Activated T-cell treated with anti-CD3 and anti-CD28 coated beads, Interleukin-2, amount 50 U/mL, for 4 hours (primary cell): Measurements from ENCODE around the gene SNX17. TPM values are rescaled to one million over a fixed set of nuclear protein-coding genes. Genes with fewer than 3 reads are reported as not detected.
A peak's percentile ranks its signal among the peaks of the same experiment; 100 is the strongest.

ENCODE experiments used
- ATAC-seq, 2 donors: fragments of 200-7000 bp; cut with Tn5 transposase; one replicate each; pipeline ENCODE4 v1.10.0; 2021
- DNase-seq: peaks from one replicate; pipeline ENCODE4 v3.0.0-alpha.2; 2020
- H3K27me3 Mint-ChIP-seq: one replicate; pipeline ENCODE4 v1.8.0; 2021; ENCODE audit warnings: low read depth, mixed read lengths
- H3K36me3 Mint-ChIP-seq: one replicate; pipeline ENCODE4 v1.8.0; 2022; ENCODE audit warnings: mixed read lengths; ENCODE audit not compliant: insufficient read depth
- H3K4me1 Mint-ChIP-seq: one replicate; pipeline ENCODE4 v1.8.0; 2021; ENCODE audit warnings: low read depth, mixed read lengths
- H3K4me3 Mint-ChIP-seq: one replicate; pipeline ENCODE4 v1.8.0; 2021; ENCODE audit warnings: mild to moderate bottlenecking, moderate library complexity, mixed read lengths
- H3K9me3 Mint-ChIP-seq: one replicate; pipeline ENCODE4 v1.8.0; 2021; ENCODE audit warnings: mixed read lengths
- total RNA-seq, 3 donors: library from RNA; stranded (reverse); gene quantifications; one replicate each; pipeline ENCODE4 v1.2.1, GENCODE V29; 2021

Gene SNX17
- total RNA-seq, 3 donors from 2014 or later, result 117 to 125 (median 123) TPM

DNA sequence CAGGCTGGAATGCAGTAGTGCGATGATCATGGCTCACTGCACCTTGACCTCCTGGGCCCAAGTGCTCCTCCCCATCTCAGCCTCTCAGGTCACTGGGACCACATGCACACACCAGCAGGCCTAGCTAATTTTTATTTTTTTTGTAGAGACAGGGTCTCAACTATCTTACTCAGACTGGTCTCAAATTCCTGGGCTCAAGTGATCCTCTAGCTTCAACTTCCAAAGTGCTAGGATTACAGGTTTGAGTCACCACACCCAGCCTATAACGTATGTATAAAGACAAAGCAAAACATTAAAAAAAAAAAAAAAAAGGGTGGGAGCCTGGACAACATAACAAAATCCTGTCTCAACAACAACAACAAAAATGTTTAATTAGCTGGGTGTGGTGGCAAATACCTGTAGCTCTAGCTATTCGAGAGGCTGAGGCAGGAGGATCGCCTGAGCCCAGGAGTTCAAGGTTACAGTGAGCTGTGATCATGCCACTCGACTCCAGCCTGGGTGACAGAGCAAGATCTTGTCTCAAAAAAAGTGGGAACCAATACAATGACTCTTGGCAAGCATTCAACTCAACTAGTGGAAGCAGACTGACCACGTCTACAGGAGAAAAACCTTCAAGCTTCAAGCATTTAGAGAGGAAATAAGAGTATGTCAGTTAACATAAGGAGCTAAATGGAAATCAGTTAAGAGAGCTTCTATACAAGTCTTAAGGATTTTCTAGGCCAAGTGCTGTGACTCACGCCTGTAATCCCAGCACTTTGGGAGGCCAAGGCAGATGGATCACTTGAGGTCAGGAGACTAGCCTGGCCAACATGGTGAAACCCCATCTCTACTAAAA is 16.4 kb upstream of the SNX17 start:
- DNase-seq (no peak), ATAC-seq (no peak)
- H3K4me3 Mint-ChIP-seq, result peak overlapping the region; percentile 51
- H3K27me3 Mint-ChIP-seq, result no peaks in the 10 kb centered on the region
- no peaks in the 10 kb centered on the region for H3K9me3 Mint-ChIP-seq
- H3K4me1 Mint-ChIP-seq, result peaks cover 52% of the 10 kb centered on the region
- H3K36me3 Mint-ChIP-seq, result peaks cover 14% of the 10 kb centered on the region

DNA sequence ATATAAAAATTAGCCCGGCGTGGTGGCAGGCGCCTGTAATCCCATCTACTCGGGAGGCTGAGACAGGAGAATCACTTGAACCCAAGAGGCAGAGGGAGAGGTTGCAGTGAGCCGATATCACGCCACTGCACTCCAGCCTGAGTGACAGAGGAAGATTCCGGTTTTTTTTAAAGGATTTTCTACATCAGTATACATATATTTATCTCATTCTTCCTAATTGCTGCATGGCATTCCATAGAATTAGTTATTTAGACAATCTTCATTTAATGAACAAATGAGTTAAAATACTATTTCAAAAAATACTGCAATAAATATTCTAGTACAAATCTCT is 15.9 kb upstream of the SNX17 start:
- Mint-ChIP-seq H3K9me3 (no peaks in the 10 kb centered on the region), H3K36me3 (peaks cover 13% of the 10 kb centered on the region), H3K4me1 (peaks cover 50% of the 10 kb centered on the region), H3K27me3 (no peaks in the 10 kb centered on the region), H3K4me3 (peak overlapping the region; percentile 99)
- no peak for DNase-seq
- ATAC-seq, result no peak

DNA sequence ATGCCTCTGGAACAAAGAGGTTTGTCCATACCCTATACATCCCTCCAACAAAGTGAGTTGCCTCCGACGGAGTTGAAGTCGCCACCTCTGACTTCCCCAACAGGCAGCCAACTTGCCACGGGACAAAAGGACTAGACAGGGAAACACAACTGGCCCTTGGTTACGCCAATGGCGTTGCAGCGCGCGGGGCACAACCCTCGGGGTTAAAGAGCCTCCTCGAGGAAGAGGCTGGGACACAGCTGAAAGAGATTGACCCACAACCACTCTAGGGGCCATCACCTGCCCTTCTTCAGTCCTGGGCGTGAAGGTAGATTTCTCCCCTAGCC is 14.4 kb upstream of the SNX17 start:
- H3K9me3 Mint-ChIP-seq, result no peaks in the 10 kb centered on the region
- DNase-seq (no peak), ATAC-seq (peak; percentile 28 to 29)
- H3K27me3 Mint-ChIP-seq, result no peaks in the 10 kb centered on the region
- peaks cover 9% of the 10 kb centered on the region for H3K36me3 Mint-ChIP-seq
- H3K4me1 Mint-ChIP-seq, result peaks cover 45% of the 10 kb centered on the region
- peak overlapping the region; percentile 99 for H3K4me3 Mint-ChIP-seq

DNA sequence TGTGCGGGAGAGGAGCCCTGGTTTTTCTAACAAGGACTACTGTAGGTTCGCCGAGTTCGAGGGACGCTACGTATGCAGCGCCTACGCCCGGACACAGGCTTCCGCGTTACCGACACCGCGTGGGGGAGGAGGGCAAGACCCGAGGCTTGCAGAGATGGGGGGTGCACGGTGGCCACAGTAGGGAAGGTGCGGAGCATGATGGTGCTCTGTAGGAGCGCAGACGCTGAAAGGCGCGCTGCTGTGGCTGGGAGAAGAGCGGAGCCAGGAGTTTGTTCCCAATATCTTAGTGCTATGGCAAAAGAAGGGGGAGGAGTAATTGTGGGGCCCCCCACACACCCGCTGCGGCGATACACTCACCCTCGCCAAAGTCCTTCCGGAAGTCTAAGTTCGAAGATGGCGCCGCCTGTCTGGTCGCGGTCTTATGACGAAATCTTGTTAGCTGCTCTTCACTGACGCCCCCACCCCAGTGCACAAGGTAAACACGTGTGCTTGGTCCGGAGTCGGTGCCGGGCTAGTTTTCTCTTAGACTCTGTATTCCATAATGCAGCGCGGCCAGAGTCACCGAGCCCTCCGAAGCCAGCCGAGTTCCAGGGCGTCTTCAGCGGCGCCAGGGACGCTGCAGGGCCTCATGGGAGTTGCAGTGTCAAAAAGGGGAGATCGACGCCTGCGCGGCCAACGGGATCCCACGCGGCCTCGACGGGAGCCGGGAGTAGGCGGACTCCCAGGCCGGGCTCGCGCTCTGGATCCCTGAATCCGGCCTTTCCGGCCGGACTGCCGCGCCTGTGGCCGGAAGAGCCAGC is 13.8 kb upstream of the SNX17 start, which contains the start of gene GTF3C2:
TSS of gene GTF3C2 (minus strand) at position 383 of the 800 bp plus-strand sequence. CDS start 13,210 bp downstream, outside the sequence.
- Mint-ChIP-seq H3K9me3 (no peaks in the 10 kb centered on the region), H3K36me3 (peaks cover 9% of the 10 kb centered on the region), H3K4me1 (peaks cover 42% of the 10 kb centered on the region), H3K27me3 (no peaks in the 10 kb centered on the region), H3K4me3 (peak within 1 kb of the TSS; percentile 99)
- ATAC-seq (peak; percentile 83 to 84), DNase-seq (peak; percentile 91)

DNA sequence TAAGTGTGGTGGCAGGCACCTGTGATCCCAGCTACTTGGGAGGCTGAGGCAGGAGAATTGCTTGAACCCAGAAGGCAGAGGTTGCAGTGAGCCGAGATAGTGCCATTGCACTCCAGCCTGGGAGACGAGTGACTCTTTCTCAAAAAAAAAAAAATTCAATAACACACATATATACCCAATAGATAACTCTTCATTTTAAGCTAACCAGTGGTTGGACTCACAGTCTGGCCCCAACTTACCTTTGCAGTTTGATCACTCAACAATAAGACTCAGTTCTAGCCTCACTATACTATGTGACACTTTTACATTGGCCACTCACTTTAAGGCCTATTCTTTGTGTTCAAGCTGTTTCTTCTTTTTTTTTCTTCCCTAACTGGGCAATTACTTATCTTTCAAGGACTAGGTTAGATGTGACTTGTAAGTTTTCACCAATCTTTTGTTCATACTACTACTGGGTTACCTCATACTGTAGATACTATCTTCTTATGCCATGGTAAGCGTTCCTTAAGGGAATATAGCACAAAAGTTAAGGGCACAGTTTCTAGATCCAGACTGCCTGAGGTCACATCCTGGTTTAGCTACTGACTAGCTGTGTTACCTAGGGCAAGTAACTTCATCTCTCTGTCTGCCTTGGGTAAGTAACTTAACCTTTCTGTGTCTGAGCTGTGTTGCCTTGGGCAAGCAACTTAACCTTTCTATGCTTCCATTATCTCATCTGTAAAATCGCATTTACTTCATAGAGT is 7.6 kb upstream of the SNX17 start:
- Mint-ChIP-seq H3K4me1 (peaks cover 14% of the 10 kb centered on the region), H3K36me3 (peaks cover 26% of the 10 kb centered on the region), H3K4me3 (no peak overlapping the region), H3K9me3 (no peaks in the 10 kb centered on the region), H3K27me3 (no peaks in the 10 kb centered on the region)
- ATAC-seq (no peak), DNase-seq (no peak)

DNA sequence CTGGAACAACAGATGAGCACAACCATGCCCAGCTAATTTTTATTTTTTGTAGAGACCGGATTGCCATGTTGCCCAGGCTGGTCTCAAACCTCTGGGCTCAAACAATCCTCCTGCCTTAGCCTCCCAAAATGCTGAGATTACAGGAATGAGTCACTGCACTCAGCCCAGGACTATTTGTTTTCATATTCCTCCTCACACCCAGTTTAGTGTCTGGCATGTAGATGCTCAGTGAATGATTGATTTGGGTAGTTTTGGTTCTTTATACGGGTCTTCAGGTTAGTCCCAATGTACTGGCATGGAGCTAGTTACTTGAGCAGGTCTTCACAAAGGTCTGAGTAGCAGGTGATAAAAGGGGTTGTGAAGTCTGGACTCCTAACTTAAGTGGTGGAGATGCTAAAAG is 6.5 kb upstream of the SNX17 start:
- no peaks in the 10 kb centered on the region for H3K27me3 Mint-ChIP-seq
- peaks cover 32% of the 10 kb centered on the region for H3K36me3 Mint-ChIP-seq
- no peak for ATAC-seq
- DNase-seq, result no peak
- H3K4me1 Mint-ChIP-seq, result peaks cover 16% of the 10 kb centered on the region
- H3K4me3 Mint-ChIP-seq, result no peak overlapping the region
- H3K9me3 Mint-ChIP-seq, result no peaks in the 10 kb centered on the region

DNA sequence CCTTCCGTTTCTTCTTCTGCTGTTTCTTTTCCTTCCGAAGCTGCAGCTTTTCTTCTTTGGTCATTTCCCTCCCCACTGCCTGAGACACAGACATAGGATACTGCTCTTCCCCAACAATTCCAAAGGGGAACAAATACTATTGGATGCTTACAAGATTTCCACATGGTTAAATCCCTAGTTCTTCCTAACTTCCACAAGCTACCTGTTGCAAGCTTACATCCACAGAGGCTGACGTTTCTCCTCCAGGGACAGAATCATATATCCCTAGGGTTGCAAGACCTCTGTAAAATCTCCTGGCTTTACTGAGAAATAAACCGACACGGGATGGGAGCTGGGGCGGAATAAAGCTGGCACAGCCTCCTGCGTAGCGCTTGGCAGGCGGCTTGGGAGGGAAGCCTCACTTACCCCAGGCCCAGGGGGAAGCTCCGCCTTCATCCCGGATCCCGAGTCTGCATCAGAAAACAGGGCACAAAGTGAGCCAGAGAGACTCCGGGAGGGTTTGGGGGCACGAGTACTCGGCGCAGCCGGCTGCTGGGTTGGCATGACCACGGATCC is 868 bp upstream of the SNX17 start:
- no peaks in the 10 kb centered on the region for H3K27me3 Mint-ChIP-seq
- H3K9me3 Mint-ChIP-seq, result no peaks in the 10 kb centered on the region
- ATAC-seq (peak in 1 of 2 donors; percentile 13), DNase-seq (no peak)
- peak overlapping the region; percentile 82 for H3K4me3 Mint-ChIP-seq
- peaks cover 44% of the 10 kb centered on the region for H3K36me3 Mint-ChIP-seq
- peaks cover 45% of the 10 kb centered on the region for H3K4me1 Mint-ChIP-seq

DNA sequence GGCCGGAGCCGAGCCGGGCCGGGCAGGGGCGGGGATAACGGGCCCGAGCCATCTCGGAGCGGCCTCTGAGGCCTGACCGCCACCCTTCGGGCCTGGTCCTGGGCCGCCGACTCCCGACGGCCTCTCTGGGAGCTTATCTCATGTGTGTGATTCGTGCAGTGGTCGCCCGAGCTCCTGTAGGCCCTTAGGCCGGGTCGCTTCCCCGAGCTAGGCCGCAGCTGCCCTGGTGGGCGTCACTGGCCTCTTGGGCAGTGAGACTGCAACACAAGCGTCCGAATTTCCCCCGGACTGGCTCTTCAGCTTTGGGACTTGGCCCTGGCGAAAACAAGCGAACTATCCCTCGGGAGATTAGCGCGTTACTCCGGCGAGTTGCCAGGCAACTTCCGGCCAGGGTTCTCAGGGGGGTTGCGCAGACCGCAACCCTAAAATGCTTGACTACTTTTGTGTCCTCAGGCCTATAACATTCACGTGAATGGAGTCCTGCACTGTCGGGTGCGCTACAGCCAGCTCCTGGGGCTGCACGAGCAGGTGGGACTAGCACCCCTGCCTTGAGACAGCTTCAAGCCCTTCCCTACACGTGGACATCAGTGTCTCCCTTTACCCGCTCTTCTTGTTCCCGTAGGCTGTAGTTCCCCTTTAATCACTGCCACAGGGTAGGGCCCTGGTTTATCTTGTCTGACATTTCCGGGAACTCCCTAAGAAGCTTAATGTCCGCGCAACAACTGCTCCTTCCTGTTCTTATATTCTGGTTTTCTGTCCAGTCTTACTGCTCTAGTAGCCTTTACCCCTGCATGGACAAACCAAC is 602 bp downstream of the SNX17 start:
- ATAC-seq (peak; percentile 16), DNase-seq (no peak)
- no peaks in the 10 kb centered on the region for H3K27me3 Mint-ChIP-seq
- peaks cover 46% of the 10 kb centered on the region for H3K4me1 Mint-ChIP-seq
- H3K36me3 Mint-ChIP-seq, result peaks cover 52% of the 10 kb centered on the region
- no peaks in the 10 kb centered on the region for H3K9me3 Mint-ChIP-seq
- peak overlapping the region; percentile 82 for H3K4me3 Mint-ChIP-seq

DNA sequence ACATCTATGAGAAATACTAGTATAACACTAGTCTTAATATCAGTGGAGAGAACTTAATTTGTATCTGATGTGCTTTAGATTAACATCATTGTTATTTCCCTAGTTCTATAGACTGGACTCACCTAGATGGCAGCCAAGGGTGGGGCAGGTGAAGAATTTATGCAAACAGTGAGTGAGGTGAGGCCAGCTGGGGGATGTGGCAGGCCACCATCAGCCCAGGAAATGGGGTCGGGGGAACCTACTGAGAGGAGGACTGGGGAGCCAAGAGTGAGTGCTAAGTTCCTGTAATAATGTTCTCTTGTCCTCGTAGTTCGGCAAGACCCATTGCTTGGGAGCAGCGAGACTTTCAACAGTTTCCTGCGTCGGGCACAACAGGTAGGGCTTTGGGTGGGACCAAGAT is 2.5 kb downstream of the SNX17 start:
- Mint-ChIP-seq H3K9me3 (no peaks in the 10 kb centered on the region), H3K27me3 (no peaks in the 10 kb centered on the region), H3K4me3 (peak overlapping the region; percentile 55), H3K4me1 (peaks cover 38% of the 10 kb centered on the region), H3K36me3 (peaks cover 56% of the 10 kb centered on the region)
- DNase-seq, result no peak
- no peak for ATAC-seq

DNA sequence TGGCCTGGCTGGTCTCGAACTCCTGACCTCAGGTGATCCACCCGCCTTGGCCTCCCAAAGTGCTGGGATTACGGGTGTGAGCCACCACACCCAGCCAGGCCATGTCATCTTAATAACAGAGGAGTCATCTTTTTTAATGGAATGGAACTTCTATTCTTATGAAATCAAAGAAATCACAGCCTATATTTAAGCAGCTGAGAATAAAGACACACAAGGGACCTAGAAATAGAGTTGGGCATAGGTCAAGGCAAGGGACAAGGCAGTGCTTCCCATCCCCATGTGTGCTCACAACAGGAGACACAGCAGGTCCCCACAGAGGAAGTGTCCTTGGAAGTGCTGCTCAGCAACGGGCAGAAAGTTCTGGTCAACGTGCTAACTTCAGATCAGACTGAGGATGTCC is 3.2 kb downstream of the SNX17 start:
- no peak overlapping the region for H3K4me3 Mint-ChIP-seq
- H3K27me3 Mint-ChIP-seq, result no peaks in the 10 kb centered on the region
- H3K36me3 Mint-ChIP-seq, result peaks cover 50% of the 10 kb centered on the region
- no peak for DNase-seq
- H3K4me1 Mint-ChIP-seq, result peaks cover 33% of the 10 kb centered on the region
- H3K9me3 Mint-ChIP-seq, result no peaks in the 10 kb centered on the region
- ATAC-seq, result no peak

DNA sequence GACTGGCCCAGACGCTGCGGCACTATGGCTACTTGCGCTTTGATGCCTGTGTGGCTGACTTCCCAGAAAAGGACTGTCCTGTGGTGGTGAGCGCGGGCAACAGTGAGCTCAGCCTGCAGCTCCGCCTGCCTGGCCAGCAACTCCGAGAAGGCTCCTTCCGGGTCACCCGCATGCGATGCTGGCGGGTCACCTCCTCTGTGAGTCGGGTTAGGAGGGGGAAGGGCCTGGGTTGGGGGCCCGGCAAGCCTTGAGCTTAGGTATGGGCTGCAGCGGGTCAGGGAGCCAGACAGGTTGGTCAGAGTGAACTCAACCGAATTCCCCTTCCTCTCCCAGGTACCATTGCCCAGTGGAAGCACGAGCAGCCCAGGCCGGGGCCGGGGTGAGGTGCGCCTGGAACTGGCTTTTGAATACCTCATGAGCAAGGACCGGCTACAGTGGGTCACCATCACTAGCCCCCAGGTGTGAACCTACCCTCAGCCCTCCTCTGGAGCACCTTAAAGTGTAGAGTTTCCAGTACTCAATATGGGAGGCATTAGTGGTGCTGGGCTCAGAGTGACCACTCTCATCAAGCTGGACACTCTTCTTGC is 5.2 kb downstream of the SNX17 start:
- H3K9me3 Mint-ChIP-seq, result no peaks in the 10 kb centered on the region
- ATAC-seq (no peak), DNase-seq (no peak)
- no peaks in the 10 kb centered on the region for H3K27me3 Mint-ChIP-seq
- peaks cover 35% of the 10 kb centered on the region for H3K4me1 Mint-ChIP-seq
- H3K36me3 Mint-ChIP-seq, result peaks cover 50% of the 10 kb centered on the region
- H3K4me3 Mint-ChIP-seq, result no peak overlapping the region

DNA sequence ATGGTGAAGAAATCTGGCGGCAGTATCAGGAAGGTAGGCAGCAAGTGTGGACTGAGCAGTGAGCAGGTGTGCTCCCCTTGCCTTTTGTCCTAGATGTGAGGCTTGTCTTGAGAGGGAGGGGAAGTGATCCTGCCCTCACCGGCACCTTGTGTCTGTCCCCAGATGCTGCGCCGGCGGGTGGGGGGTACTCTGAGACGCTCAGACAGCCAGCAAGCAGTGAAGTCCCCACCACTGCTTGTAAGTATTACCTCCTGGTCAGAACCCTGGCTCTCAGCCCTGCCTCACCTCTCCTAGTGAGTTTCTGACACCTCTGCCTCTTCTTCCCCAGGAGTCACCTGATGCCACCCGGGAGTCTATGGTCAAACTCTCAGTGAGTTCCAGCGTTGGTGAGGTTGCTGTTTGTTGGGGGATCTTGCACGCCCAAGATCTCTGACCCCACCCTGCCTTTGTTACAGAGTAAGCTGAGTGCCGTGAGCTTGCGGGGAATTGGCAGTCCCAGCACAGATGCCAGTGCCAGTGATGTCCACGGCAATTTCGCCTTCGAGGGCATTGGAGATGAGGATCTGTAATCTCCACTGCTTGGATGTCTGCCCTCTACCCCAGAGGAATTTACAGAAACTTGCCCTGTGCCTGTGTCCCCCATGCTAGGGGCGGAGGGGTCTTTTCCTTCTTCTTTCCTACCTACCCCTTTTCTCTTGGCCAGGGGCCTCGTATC is 5.9 kb downstream of the SNX17 start:
- no peak for DNase-seq
- Mint-ChIP-seq H3K4me3 (no peak overlapping the region), H3K36me3 (peaks cover 52% of the 10 kb centered on the region), H3K27me3 (no peaks in the 10 kb centered on the region), H3K9me3 (no peaks in the 10 kb centered on the region), H3K4me1 (peaks cover 40% of the 10 kb centered on the region)
- ATAC-seq, result no peak
